Suprapubic skin (tissue), 4 donors: ENCODE data around the gene LPP. TPM values are rescaled to one million over a fixed set of nuclear protein-coding genes. Genes with fewer than 3 reads are reported as not detected.
A peak's percentile ranks its signal among the peaks of the same experiment; 100 is the strongest.

ENCODE experiments used
- DNase-seq, 2 donors: peaks; one replicate each; pipeline ENCODE4 v3.0.0-alpha.2; 2019; ENCODE audit warnings: low spot score in 2 of 2
- H3K27ac ChIP-seq: fragments of 200-600 bp; sonication (generic); one replicate; pipeline ENCODE4 v1.5.1; 2019
- H3K27me3 ChIP-seq: fragments of 200-600 bp; sonication (generic); one replicate; pipeline ENCODE4 v1.5.1; 2019
- H3K36me3 ChIP-seq: fragments of 200-600 bp; sonication (generic); one replicate; pipeline ENCODE4 v1.5.1; 2019
- H3K4me1 ChIP-seq: fragments of 200-600 bp; sonication (generic); one replicate; pipeline ENCODE4 v1.5.1; 2019
- H3K4me3 ChIP-seq: fragments of 200-600 bp; sonication (generic); one replicate; pipeline ENCODE4 v1.5.1; 2019; ENCODE audit warnings: mild to moderate bottlenecking
- H3K9me3 ChIP-seq: fragments of 200-600 bp; sonication (generic); one replicate; pipeline ENCODE4 v1.5.1; 2019
- EP300 ChIP-seq: sonication (generic); formaldehyde crosslinking; IDR thresholded peaks from one replicate; pipeline ENCODE4 v1.6.1; 2017; ENCODE audit warnings: antibody characterized with exemption
- POLR2A ChIP-seq, 2 donors: fragments of 450-650 bp; IDR thresholded peaks; one replicate each; pipeline ENCODE4 v1.6.1; 2017; ENCODE audit warnings: antibody characterized with exemption in 2 of 2, mild to moderate bottlenecking in 2 of 2, moderate library complexity in 2 of 2
- POLR2AphosphoS5 ChIP-seq, 3 donors: sonication (generic); formaldehyde crosslinking; IDR thresholded peaks; one replicate each; pipeline ENCODE4 v1.6.1; 2017; ENCODE audit warnings: antibody characterized with exemption in 3 of 3
- WGBS: methylation state at CpG from one replicate; pipeline ENCODE4 v1.1.5; 2018; 5-methylcytosine and 5-hydroxymethylcytosine counted together
- total RNA-seq, 4 donors: library from RNA; depleted of rRNA; stranded (reverse); fragments of >200 nt; gene quantifications; one replicate each; pipeline ENCODE4 v1.1.0, GENCODE V29; 2016
- TF ChIP-seq, protein P1 (sequence below), 2 donors: fragments of 200-600 bp in 1 of 2; fragments of 450-650 bp in 1 of 2; sonication (generic) in 1 of 2; IDR thresholded peaks; one replicate each; pipeline ENCODE4 v1.5.1; 2016 to 2019; ENCODE audit warnings: antibody characterized with exemption in 2 of 2, mild to moderate bottlenecking in 1 of 2, moderate library complexity in 1 of 2

Gene LPP
- total RNA-seq, 4 donors from 2014 or later: 56.8 to 127 (median 84.2) TPM

DNA sequence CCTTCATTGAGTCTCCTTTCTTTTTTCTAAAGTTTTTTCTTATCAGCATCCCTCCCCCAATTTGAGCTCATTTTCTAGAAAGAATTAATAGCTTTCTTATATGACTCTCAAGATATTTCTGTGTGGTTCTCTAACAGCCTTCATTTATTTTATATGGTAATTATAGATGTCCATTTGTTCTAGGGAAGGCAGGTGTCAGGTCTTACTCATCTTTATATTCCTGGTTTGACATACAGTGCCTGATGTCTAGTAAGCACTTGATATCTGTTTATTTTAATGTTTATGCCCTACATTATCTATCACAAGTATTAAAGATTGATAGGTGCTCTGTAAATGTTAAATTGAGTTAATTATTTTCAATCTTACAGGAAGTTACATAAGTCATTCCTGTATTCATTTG is 591.1 kb downstream of the LPP start:
- Histone ChIP-seq H3K27me3 (no peaks in the 10 kb centered on the region), H3K4me3 (no peak overlapping the region), H3K36me3 (no peaks in the 10 kb centered on the region), H3K4me1 (no peaks in the 10 kb centered on the region), H3K9me3 (no peaks in the 10 kb centered on the region), H3K27ac (no peak overlapping the region)
- no peak for DNase-seq
- TF ChIP-seq POLR2AphosphoS5 (IDR thresholded peaks at IDR 0.05) (no peak), EP300 (no peak), POLR2A (IDR thresholded peaks at IDR 0.05) (no peak)
- TF ChIP-seq, protein P1, sequence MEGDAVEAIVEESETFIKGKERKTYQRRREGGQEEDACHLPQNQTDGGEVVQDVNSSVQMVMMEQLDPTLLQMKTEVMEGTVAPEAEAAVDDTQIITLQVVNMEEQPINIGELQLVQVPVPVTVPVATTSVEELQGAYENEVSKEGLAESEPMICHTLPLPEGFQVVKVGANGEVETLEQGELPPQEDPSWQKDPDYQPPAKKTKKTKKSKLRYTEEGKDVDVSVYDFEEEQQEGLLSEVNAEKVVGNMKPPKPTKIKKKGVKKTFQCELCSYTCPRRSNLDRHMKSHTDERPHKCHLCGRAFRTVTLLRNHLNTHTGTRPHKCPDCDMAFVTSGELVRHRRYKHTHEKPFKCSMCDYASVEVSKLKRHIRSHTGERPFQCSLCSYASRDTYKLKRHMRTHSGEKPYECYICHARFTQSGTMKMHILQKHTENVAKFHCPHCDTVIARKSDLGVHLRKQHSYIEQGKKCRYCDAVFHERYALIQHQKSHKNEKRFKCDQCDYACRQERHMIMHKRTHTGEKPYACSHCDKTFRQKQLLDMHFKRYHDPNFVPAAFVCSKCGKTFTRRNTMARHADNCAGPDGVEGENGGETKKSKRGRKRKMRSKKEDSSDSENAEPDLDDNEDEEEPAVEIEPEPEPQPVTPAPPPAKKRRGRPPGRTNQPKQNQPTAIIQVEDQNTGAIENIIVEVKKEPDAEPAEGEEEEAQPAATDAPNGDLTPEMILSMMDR (IDR thresholded peaks at IDR 0.05): no peak

DNA sequence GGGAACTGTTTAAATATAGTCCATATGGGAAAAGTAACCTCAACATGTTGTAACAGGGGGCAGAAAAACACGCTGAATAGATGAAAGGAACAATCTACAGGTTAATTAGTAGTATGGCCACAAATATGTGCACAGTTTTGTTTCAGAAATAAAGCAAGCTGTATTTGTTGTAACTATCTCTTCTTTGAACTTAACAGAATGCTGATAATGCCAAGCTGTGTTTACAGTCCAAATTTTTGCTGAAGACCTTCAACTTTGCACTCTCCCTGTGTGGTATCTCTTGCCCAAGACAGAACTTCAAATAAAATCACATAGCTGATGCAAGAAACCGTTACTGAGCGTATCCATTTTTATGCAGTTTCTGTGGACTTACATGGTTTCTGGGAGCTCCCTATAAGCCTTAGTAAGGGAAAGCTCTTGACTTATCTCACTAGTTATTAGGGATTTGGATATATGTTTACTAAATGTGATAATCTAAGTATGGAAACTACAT is 592.4 kb downstream of the LPP start:
- Histone ChIP-seq H3K4me3 (no peak overlapping the region), H3K36me3 (no peaks in the 10 kb centered on the region), H3K27ac (no peak overlapping the region), H3K27me3 (no peaks in the 10 kb centered on the region), H3K9me3 (no peaks in the 10 kb centered on the region), H3K4me1 (no peaks in the 10 kb centered on the region)
- no peak for DNase-seq
- 84% methylated on average over 3 of the region's 3 CpGs for WGBS
- TF ChIP-seq EP300: no peak
- TF ChIP-seq, protein P1 (IDR thresholded peaks at IDR 0.05): no peak
- TF ChIP-seq POLR2AphosphoS5 (IDR thresholded peaks at IDR 0.05): no peak
- TF ChIP-seq POLR2A (IDR thresholded peaks at IDR 0.05): no peak

DNA sequence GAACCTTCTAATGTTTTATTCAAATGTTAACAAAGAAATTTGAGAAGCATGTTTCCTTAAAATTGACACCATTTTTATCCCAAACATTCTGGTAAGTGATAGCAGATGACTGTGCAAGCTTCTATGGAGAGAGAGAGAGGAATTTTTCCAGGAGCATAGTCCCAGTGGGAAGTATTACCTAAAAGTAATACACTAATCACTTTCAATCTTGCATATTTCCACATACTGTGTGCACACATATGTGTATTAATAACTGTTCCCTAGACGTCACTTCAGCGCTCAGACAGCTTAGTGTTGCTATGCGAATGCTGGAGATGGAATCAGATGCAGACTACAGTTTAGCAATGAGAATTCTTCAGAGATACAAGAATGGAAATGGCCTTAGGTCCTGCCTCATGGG is 593.5 kb downstream of the LPP start:
- 96% methylated on average over 3 of the region's 3 CpGs for WGBS
- TF ChIP-seq, protein P1 (IDR thresholded peaks at IDR 0.05): no peak
- TF ChIP-seq POLR2AphosphoS5 (IDR thresholded peaks at IDR 0.05) (no peak), EP300 (no peak), POLR2A (IDR thresholded peaks at IDR 0.05) (no peak)
- Histone ChIP-seq H3K36me3 (no peaks in the 10 kb centered on the region), H3K9me3 (no peaks in the 10 kb centered on the region), H3K4me3 (no peak overlapping the region), H3K27ac (no peak overlapping the region), H3K4me1 (no peaks in the 10 kb centered on the region), H3K27me3 (no peaks in the 10 kb centered on the region)
- DNase-seq: no peak

DNA sequence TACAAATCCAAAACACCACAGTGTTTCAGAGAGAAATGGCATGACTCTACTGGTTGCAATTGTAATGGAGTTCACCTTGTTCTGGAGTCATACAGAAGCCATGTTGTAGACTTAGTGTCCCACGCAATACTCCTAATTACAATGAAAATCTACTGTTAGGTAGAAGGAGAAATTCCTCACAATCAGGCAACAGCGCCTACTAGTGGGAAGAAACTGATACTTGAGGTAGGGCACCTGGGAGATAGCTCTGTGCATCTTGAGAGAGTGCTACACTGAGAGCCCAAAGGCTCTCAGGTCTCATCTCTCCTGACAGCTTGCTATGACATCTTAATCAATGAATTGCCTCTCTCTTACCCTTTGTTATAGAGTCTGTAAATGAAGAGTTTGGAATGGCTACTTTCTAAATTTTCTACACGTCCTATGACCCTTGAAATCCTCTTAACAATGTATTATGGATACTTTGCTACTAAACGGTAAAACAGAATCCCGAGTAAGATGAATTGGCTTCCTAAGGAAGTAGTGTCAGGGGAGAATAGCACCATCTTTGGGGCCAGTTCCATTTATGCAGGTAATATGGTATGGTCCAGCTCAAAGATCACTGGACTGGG is 595.2 kb downstream of the LPP start:
- H3K27ac ChIP-seq: no peak overlapping the region
- WGBS: 80% methylated on average over 5 of the region's 5 CpGs
- TF ChIP-seq, protein P1 (IDR thresholded peaks at IDR 0.05): peak in 1 of 2 donors; percentile 26
- no peak for TF ChIP-seq POLR2AphosphoS5 (IDR thresholded peaks at IDR 0.05)
- no peak for TF ChIP-seq POLR2A (IDR thresholded peaks at IDR 0.05)
- no peak for TF ChIP-seq EP300

DNA sequence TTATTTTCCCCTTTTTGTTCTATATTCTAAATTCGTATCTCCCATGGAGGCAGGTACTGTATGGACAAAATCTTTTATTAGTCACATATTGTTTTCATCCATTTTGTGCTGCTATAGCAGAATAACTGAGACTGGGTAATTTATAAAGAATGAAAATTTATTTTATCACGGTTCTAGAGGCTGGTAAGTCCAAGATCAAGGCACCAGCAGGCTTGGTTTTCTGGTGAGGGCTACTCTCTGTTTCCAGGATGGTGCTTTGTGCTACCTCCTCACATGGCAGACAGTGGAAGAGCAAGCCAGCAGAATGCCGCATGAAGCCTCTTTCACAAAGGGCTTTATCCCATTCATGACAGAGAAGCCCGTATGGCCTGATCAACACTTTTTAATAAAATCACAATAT is 595.9 kb downstream of the LPP start:
- DNase-seq: no peak
- TF ChIP-seq POLR2A (IDR thresholded peaks at IDR 0.05): no peak
- no peak for TF ChIP-seq POLR2AphosphoS5 (IDR thresholded peaks at IDR 0.05)
- TF ChIP-seq EP300: no peak
- TF ChIP-seq, protein P1 (IDR thresholded peaks at IDR 0.05): no peak
- H3K4me3 ChIP-seq: no peak overlapping the region
- 98% methylated on average over 4 of the region's 4 CpGs for WGBS
- no peaks in the 10 kb centered on the region for H3K36me3 ChIP-seq
- H3K27ac ChIP-seq: no peak overlapping the region
- H3K27me3 ChIP-seq: no peaks in the 10 kb centered on the region
- H3K4me1 ChIP-seq: no peaks in the 10 kb centered on the region
- H3K9me3 ChIP-seq: no peaks in the 10 kb centered on the region

More for the DNA sequence above, 595.2 kb downstream of the LPP start:
- no peaks in the 10 kb centered on the region for H3K4me1 ChIP-seq
- no peak for DNase-seq
- H3K27me3 ChIP-seq: no peaks in the 10 kb centered on the region
- H3K9me3 ChIP-seq: no peaks in the 10 kb centered on the region
- no peaks in the 10 kb centered on the region for H3K36me3 ChIP-seq
- no peak overlapping the region for H3K4me3 ChIP-seq
